ENCODE measurements around the gene TEAD3.
"Not testable (repeated sequence)": the region's sequence is repeated elsewhere in the genome, so short reads cannot be mapped to it uniquely, and the experiment has no call there.

Gene TEAD3

DNA sequence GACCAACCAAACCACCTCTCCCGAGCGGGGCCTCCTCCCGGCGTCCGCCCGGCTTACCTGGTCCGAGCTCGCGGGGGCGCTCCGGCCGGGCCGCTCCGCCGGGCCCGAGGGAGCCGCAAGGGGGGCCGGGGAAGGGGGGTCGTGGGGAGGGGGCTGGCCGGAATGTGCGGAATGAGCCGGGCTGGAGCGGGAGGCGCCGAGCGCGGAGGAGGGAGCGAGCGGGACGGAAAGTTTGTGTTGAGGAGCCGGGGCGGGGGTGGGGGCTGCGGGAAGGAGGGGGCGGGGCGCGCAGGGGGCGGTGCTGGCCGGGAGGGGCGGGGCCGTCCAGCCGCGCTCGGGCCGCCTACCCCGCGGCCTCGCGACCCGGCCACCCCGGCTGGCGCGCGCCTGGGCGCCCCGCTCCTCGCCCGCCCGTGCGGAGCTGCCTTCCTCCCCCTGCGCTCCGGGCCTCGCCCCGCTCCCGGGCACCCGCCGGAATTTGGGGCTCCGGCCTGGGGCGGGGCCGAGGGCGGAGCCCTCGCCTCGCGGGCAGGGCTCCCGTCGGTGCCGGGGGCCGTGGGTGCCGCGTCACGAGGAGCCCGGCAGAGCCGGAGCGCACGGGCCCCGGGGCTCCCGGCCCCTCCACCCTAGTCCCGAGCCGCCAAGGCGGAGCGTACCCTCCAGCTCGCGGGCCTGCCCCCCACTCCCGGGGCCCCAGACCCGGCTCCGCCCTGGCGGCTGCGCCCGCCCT lies at the start of gene TEAD3:
TEAD3 (minus strand) TSS at position 239 of the 730 bp plus-strand sequence.
- DNase-seq = peak; percentile 52 to 62

DNA sequence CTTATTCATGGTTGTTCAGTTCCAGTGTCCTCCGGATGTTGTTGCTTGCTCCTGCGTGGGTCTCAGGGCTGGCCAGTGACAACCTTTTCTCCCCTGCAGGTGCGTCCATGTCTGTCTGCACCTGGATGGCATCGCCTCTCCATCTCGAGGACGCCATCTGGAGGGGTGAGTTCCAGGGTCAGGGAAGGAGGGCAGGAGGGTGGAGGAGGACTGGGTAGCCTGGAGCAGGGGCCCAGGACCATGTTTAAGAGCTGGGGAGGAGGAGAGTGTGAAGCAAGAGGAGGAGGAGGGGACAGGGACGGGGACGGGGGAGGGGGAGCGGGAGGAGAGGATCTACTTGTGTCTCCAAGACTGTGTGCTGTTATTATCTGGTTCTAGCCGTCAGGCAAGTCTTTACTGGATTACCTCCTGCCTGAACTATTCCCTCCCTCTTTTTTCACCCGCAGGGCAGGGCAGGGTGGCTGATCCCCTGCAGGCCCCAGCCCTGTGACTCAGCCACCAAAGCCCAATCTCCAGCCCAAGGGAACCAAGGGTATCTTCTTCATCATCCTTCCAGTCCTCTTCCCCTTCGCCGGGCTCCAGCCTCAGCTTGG lies 48.0 kb upstream of the TEAD3 start:
- DNase-seq = no peak

DNA sequence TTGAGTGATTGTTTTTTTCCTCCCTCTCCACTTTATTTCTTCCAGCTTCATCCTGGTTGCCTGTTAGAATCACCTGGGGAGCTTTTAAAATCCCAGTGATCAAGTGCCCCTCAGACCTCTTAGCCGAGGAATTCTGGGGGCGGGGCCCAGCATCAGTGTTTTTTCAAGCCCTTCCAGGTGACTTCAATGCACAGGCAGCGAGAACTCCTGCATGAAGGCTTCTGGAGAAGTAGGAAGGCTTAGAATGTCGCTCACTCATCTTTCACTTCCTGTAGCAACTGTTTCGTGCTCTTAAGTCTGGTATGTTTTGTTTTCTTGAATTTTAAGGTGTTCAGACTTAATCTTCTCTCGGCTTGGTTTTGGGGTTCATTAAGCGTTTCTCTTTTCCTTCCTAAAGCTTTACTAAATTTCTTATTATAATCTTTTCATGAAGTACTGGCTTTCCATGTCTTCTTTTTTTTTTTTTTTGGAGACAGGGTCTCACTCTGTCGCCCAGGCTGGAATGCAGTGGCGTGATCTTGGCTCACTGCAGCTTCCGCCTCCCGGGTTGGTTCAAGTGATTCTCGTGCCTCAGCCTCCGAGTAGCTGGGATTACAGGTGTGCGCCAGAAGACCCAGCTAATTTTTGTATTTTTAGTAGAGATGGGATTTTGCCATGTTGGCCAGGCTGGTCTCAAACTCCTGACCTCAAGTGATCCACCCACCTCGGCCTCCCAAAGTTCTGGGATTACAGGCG lies 46.7 kb upstream of the TEAD3 start:
- no peak for DNase-seq

DNA sequence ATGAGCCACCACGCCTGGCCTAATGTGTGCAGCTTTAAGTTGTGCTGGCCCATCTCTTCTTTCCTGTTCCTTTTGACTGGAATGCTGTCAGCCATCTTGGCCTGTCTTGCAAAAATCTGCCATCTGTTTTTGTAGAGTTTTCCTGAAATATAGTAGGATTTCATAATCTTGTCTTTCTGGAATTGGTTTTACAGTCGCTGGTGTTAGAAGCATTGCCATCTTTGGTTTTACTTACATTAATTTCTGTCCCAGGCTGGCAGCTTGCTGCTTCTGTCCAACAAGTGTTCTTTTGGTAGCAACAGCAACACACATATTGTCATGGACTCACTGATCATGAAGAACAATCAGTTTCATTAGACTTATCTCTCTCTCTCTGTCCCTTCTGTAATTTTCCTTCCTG lies 45.0 kb upstream of the TEAD3 start:
- no peak for DNase-seq

DNA sequence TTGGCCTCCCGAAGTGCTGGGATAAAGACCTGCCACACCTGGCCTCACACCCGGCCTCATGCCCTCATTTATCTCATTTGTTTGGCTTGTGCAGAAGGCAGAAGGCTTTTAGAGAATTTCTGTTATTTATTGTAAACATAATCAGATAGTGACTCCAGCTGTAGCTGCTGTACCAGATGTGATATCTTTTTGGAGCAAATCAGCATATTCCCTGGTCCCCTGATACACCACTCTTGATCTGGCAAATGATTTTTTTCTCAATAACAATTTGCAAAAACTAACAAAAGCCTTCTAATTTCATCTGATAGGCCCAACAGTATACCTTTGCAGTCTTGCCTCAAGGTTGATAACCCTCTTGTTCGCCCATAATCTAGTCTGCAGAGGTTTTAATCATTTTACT lies 42.3 kb upstream of the TEAD3 start:
- no peak for DNase-seq

DNA sequence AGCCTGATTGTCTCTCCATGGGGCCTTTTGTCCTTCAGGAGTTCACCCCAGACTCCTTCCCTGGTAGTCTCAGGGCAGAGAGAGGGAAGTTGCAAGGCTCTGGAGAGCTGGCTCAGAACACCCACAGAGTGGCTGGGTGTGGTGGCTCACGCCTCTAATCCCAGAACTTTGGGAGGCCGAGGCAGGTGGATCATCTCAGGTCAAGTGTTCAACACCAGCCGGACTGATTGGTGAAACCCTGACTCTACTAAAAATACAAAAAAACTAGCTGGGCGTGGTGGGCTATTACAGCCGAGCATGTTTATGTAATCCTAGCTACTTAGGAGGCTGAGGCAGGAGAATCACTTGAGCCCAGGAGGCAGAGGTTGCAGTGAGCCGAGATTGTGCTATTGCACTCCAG lies 39.0 kb upstream of the TEAD3 start:
- DNase-seq = not testable (repeated sequence)

DNA sequence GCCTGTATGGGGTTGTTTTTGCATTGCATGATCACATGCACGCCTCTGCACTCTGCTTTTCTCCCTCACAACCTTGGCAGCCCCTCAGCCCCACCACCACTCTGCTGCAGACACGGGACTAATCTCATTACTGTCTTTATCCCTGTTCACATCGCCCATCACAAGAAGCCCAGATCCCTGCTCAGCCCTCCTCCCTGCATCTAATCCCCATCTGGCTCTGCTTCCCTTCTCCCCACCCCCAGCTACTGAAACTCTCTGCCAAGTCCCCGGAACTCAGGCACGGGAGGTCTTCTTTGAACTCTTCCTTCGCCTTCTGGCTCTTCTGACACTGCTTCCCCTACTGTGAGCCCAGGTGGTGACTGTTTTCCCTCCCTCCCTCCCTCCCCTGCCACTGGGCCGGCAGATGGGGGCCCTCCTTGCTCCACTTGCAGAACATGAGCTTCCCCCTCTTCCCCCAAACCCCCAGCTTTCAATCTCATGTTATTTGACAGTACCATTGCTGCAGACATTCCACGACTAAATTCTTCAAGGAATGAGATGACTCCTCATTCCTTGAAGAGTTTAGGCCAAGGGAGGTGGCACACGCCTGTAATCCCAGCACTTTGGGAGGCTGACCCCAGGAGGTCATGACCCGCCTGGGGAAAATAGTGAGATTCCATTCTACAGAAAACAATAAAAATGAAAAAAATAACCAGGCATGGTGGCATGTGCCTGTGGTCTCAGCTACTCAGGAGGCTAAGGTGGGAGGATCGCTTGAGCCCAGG lies 37.7 kb upstream of the TEAD3 start:
- no peak for DNase-seq

DNA sequence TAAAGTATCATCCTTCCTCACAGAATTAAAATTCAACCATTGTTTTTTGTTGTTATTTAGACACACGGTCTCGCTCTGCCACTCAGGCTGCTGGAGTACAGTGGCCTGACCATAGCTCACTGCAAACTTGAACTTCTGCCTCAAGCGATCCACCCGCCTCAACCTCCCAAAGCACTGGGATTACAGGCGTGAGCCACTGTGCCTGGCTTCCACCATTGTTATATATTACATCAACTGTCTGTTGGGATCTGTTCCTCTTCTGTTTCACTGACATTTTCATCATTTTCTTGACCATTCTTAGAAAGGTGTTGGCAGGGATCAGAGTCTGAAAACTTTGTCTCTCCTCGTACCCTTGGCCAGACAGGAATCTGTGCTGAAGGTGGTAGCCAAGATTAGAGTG lies 37.1 kb upstream of the TEAD3 start:
- DNase-seq = no peak

DNA sequence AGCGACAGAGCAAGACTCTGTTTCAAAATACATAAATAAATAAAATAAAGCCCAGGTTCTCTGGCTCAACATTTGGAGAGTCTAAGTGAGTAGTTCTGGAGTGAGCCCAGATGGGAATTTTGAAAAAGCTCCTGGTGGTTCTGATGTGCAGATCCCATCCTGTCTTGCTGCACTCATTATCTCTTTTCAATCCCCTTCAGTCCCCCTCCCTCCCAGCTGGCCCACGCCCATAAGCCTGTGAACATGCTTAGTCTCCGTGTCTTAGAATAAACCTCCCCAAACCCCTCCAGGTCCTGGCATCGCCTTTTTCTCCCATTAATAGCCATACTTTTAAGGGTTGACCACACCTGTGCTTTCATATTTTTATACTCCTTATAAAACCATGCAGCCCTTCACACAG lies 35.2 kb upstream of the TEAD3 start:
- no peak for DNase-seq

DNA sequence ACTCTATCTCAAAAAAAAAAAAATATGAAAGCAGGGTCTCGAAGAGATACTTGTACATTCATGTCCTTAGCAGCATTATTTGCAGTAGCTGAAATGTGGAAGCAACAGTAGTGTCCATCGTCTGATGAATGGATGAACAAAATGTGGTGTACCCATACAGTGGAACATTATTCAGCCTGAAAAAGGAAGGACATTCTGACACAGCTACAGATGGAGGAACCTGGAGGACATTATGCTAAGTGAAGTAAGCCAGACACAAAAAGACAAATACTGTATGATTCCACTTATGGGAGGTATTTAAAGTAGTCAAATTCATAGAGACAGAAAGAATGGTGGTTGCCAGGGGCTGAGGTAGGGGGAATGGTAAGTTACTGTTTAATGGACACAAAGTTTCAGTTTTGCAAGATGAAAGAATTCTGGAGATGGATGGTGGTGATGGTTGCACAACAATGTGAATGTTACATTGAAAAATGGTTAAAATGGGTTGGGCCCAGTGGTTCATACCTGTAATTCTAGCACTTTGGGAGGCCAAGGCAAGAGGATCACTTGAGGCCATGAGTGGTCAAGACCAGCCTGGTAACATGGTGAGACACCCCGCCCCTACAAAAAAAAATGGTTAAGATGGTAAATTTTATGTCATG lies 27.6 kb upstream of the TEAD3 start:
- DNase-seq = no peak

DNA sequence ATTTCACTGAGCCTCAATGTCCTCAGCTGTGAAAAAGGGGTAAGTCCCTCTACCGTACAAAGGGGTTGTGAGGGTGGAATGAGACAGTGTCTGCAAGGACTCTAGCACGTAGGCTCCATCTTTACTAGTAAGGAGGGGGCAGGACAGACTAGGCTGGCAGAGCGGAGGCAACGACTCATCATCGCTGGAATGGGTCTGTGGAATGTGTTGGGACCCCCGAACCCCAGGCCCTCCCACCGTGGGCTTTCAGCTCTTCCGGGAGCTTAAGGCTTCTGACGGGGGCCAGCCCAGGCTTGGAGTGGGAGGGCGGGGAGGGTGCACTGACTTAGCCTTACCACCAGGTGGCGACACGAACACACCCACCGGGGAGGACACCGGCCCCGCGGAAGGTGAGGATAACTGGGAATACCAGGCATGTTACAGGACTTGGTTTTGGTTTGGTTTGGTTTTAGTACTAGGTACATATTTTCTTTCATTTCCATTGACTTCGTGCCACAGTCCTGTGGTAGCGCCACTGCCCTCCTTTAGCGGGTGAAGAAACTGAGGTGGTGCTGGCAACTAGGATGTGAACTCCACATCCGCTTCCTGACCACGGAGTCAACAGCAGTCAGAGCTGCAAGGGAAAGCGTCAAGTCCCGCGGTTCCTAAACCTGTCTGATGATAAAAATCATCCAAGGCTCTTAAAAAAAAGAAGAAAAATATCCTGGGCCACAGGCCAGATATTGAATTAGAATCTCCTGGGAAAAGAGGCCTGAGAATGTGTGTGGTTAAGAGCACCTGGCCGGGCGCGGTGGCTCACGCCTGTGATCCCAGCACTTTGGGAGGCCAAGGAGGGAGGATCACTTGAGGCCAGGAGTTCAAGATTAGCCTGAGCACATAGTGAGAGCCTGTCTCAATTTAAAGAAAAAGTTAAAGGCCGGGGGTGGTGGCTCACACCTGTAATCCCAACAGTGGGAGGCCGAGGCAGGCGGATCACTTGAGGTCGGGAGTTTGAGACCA lies 26.1 kb upstream of the TEAD3 start:
- peak; percentile 70 to 82 for DNase-seq

DNA sequence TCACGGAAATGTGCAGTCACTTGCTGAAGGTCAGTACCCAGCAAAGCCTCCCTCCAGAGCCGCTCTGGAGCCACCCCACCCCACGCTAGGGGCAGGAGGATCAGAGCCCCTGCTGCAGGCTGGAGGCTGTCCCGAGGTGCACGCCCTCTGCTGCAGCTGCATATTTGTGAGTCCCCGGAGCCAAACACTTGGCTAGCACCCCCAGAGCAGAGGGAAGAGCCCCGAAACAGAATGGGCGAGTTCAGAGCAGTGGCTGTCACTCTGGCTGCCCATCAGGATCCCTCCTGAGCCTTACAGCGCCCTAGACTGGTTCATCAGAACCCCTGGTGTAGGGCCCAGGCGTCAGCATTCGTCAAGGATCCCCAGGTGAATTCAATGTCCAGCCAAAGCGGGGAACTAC lies 25.3 kb upstream of the TEAD3 start:
- DNase-seq = no peak

DNA sequence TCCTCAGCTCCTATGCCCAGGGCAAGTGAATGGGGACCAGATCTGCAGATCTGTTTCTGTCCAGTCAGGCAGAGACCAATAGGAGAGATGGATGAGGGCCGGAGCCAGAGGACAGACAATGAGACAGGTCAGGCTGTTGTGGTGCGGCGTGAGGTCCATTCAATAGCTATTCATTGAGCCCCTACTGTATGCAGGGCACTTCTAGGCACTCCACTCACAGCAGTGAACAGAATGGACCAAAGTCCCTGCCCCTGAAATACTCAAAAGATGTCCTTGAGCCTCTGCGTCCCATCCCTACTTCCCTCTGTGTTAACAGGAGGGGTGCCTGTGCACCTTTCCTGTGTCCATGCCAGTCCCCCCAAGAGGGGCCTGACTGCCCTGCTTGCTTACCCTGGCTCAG lies 24.4 kb upstream of the TEAD3 start:
- DNase-seq = no peak

DNA sequence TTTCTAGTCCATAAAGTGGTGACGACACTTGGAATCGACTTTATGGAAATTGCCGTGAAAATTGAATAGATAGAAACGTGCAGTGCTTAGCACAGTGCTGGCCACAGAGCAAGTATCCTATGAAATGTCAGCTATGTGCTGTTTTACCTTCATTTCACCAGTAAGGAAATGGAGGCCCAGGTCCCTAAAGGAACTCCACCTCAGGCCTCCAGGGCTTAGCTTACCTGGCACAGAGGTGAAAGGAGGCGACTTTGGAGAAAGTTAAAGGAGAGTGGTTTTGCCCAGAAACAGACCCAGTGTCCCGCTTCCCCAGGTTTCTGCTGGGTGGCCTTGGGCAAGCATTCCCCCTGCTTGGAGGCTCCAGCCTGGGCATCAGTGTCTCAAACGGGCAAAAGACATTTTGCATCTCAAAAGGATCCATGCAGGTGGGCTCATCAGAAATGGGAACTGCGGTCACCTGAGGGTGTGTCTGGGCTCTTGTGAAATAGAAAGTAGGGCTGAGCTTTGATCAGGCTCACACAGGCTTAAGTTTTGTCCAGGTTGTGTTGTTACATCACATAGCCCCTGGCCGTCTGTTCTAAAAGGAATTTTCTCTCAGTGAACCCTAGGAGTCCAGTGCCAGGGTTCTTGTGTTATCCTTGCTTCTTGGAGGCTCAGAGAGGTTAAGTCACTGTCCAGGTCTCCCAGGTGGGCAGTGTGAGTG lies 22.6 kb upstream of the TEAD3 start:
- no peak for DNase-seq

DNA sequence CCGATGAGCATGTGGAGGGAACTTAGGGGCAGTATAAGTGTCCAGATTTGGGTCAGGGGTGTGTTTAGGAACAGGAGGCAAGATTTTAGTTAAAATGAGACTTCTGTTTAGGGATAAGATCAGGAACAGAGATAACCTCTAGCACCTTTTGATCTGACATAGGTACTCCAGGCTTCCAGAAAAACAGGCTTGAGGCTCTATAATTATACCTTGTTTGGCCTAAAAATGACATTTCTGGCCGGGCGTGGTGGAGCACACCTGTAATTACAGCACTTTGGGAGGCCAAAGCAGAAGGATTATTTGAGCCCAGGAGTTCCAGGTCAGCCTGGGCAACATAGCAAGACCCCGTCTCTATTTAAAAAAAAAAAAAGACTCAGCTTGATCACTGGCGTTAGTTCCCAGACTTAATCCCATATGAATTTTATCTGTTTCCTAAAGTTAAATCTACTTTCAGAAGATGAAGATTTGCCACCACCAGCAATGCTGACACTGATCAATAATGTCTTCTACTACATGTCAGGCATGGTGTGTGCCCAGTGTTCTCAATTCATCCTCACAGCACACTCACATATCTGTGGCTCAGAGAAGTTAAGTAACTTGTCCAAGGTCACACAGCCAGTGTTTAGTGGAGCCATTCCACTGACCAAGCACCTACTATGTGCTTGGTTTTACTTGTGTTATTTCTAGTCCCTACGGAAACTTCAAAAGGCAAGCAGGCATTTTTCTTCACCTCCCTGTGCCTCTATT lies 21.9 kb upstream of the TEAD3 start:
- DNase-seq = no peak

DNA sequence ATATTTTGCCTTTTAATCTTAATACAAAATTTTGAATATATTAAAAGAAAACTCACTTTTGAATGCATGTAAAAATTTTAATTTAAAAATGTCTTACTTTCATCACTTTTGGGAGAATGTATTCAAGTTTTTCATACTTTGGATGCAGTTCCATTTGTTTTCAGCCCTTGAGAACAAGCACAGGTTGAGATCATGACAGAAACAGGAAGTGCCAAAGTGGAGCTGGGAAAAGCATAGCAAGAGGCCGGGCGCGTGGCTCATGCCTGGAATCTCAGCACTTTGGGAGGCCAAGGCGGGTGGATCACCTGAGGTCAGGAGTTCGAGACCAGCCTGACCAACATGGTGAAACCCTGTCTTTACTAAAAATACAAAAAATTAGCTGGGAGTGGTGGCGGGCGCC lies 21.1 kb upstream of the TEAD3 start:
- DNase-seq = not testable (repeated sequence)

DNA sequence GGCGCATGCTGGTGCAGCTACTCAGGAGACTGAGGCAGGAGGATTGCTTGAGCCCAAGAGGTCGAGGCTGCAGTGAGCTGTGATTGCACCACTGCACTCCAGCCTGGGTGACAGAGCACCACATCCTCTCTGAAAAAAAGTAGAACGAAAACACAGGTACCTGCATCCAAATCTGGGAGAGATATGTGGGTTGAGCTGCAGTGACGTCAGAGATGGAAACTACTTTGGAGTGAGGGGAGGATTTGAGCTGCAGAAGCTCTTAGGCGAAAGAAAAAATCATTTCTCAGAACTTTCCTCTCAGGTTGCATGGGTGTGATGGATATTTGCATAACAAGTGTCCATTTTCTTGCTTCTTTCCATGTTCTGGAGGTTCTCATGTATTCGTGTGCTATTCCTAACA lies 19.8 kb upstream of the TEAD3 start:
- DNase-seq = no peak

DNA sequence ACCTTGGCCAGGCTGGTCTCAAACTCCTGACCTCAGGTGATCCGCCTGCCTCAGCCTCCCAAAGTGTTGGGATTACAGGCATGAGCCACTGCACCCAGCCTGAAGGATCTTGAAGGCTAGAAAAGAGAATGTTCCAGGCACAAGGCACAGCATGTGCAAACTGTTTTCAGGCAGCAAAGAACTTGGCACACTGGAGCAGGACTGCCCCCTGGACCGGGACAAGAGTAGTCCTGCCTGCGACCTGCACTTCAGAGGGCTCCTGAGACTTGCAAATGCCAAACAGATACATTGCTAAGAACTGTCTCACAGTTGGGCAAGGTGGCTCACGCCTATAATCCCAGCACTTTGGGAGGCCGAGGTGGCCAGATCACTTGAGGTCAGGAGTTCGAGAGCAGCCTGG lies 19.1 kb upstream of the TEAD3 start:
- DNase-seq = not testable (repeated sequence)

DNA sequence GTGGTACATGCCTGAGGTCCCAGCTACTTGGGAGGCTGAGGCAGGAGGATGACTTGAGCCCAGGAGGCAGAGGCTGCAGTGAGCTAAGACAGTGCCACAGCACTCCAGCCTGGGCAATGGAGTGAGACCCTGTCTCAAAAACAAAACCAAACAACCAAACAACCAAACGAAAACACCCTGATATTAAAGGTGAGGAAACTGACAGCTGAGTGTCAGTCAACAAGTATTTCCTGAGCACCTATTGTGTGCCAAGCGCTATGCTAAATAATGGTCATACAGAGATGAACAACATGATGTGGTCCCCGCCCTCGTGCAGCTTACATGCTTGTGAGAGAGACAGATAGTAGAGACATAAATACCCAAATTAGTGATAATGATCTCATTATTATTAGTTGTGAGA lies 17.7 kb upstream of the TEAD3 start:
- DNase-seq = no peak

DNA sequence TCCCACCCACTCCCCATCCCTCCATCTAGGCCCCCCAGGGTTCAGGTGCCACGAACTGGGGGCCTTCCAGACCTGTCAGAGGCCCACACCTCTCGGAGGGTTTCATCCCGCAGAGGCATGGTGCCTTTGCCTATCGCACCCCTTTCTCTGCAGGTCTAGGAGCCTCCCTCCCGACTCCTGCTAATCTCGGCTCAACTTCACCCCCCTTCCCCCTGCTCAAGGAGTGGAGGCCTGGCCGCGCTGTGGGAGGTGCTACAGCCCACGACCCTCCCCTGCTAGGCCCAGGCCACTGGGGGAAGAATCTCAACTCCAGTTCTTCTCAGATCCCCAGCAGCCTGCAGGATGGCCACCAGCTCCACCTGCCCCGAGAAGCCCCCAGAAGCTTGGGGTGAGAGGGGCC lies 15.9 kb upstream of the TEAD3 start, which contains the start of gene TULP1:
TULP1 (minus strand) TSS at position 157 of the 400 bp plus-strand sequence; CDS start at position 119, 38 bp downstream.
- no peak for DNase-seq

Measured in activated CD4-positive, alpha-beta T cell treated with anti-CD3 and anti-CD28 coated beads for 4 hours (primary cell).